ENCODE results near the gene PCDH9. TPM values are rescaled to one million over a fixed set of nuclear protein-coding genes. Genes with fewer than 3 reads are reported as not detected.
"Not testable (repeated sequence)": the region's sequence is repeated elsewhere in the genome, so short reads cannot be mapped to it uniquely, and the experiment has no call there.

Gene PCDH9
- total RNA-seq, 1 donor from 2014 or later = 1.7 TPM

GRCh38 chr13:67099494-67099893 is 130.6 kb downstream of the PCDH9 start:
- Mint-ChIP-seq H3K4me1 (ENCODE audit: low read depth) (peaks cover 11% of the 10 kb centered on the region), H3K36me3 (ENCODE audit: insufficient read depth) (no peaks in the 10 kb centered on the region), H3K27me3 (no peaks in the 10 kb centered on the region), H3K27ac (no peak overlapping the region), H3K9me3 (ENCODE audit: low read depth) (no peaks in the 10 kb centered on the region), H3K4me3 (ENCODE audit: low read depth) (no peak overlapping the region)
- TF ChIP-seq CTCF (IDR thresholded peaks at IDR 0.05; ENCODE audit: unreplicated experiment) = no peak
- no peak for DNase-seq (ENCODE audit: low spot score, unreplicated experiment)

- H3K4me1 Mint-ChIP-seq (ENCODE audit: low read depth) = peaks cover 11% of the 10 kb centered on the region
- TF ChIP-seq CTCF (IDR thresholded peaks at IDR 0.05; ENCODE audit: unreplicated experiment) = no peak
- no peak overlapping the region for H3K4me3 Mint-ChIP-seq (ENCODE audit: low read depth)
Measured at GRCh38 chr13:67097892-67098452, 132.2 kb downstream of the PCDH9 start.

GRCh38 chr13:67096893-67097292 is 133.2 kb downstream of the PCDH9 start:
- H3K27ac Mint-ChIP-seq; DNase-seq (ENCODE audit: low spot score, unreplicated experiment); H3K4me3 Mint-ChIP-seq (ENCODE audit: low read depth); H3K9me3 Mint-ChIP-seq (ENCODE audit: low read depth); H3K4me1 Mint-ChIP-seq (ENCODE audit: low read depth); H3K36me3 Mint-ChIP-seq (ENCODE audit: insufficient read depth); H3K27me3 Mint-ChIP-seq: not testable (repeated sequence)

More at GRCh38 chr13:67097892-67098452, 132.2 kb downstream of the PCDH9 start:
- no peaks in the 10 kb centered on the region for H3K9me3 Mint-ChIP-seq (ENCODE audit: low read depth)
- H3K36me3 Mint-ChIP-seq (ENCODE audit: insufficient read depth) = no peaks in the 10 kb centered on the region
- no peaks in the 10 kb centered on the region for H3K27me3 Mint-ChIP-seq
- no peak for DNase-seq (ENCODE audit: low spot score, unreplicated experiment)
- H3K27ac Mint-ChIP-seq = no peak overlapping the region

- no peaks in the 10 kb centered on the region for H3K36me3 Mint-ChIP-seq (ENCODE audit: insufficient read depth)
Measured at GRCh38 chr13:67096418-67096817, 133.7 kb downstream of the PCDH9 start.

GRCh38 chr13:67095621-67096020 is 134.5 kb downstream of the PCDH9 start:
- no peak for DNase-seq (ENCODE audit: low spot score, unreplicated experiment)
- no peak for TF ChIP-seq CTCF (IDR thresholded peaks at IDR 0.05; ENCODE audit: unreplicated experiment)
- H3K27me3 Mint-ChIP-seq = no peaks in the 10 kb centered on the region
- H3K36me3 Mint-ChIP-seq (ENCODE audit: insufficient read depth) = no peaks in the 10 kb centered on the region
- H3K9me3 Mint-ChIP-seq (ENCODE audit: low read depth) = no peaks in the 10 kb centered on the region
- no peak overlapping the region for H3K27ac Mint-ChIP-seq
- no peak overlapping the region for H3K4me3 Mint-ChIP-seq (ENCODE audit: low read depth)
- peaks cover 5% of the 10 kb centered on the region for H3K4me1 Mint-ChIP-seq (ENCODE audit: low read depth)

More at GRCh38 chr13:67096418-67096817, 133.7 kb downstream of the PCDH9 start:
- Mint-ChIP-seq H3K4me1 (ENCODE audit: low read depth) (peaks cover 7% of the 10 kb centered on the region), H3K27me3 (no peaks in the 10 kb centered on the region), H3K4me3 (ENCODE audit: low read depth) (no peak overlapping the region), H3K27ac (no peak overlapping the region), H3K9me3 (ENCODE audit: low read depth) (no peaks in the 10 kb centered on the region)
- TF ChIP-seq CTCF (IDR thresholded peaks at IDR 0.05; ENCODE audit: unreplicated experiment) = no peak
- no peak for DNase-seq (ENCODE audit: low spot score, unreplicated experiment)

GRCh38 chr13:67094952-67095351 is 135.2 kb downstream of the PCDH9 start:
- no peak overlapping the region for H3K4me3 Mint-ChIP-seq (ENCODE audit: low read depth)
- peaks cover 2% of the 10 kb centered on the region for H3K4me1 Mint-ChIP-seq (ENCODE audit: low read depth)
- H3K36me3 Mint-ChIP-seq (ENCODE audit: insufficient read depth) = no peaks in the 10 kb centered on the region
- no peaks in the 10 kb centered on the region for H3K27me3 Mint-ChIP-seq
- H3K9me3 Mint-ChIP-seq (ENCODE audit: low read depth) = no peaks in the 10 kb centered on the region
- DNase-seq (ENCODE audit: low spot score, unreplicated experiment) = no peak
- TF ChIP-seq CTCF (IDR thresholded peaks at IDR 0.05; ENCODE audit: unreplicated experiment) = no peak
- H3K27ac Mint-ChIP-seq = no peak overlapping the region
